ENCODE results near the gene SOX4. TPM values are rescaled to one million over a fixed set of nuclear protein-coding genes. Genes with fewer than 3 reads are reported as not detected.

Gene SOX4
- total RNA-seq, 4 donors from 2014 or later = 5.2 to 9.3 (median 8.1) TPM

DNA sequence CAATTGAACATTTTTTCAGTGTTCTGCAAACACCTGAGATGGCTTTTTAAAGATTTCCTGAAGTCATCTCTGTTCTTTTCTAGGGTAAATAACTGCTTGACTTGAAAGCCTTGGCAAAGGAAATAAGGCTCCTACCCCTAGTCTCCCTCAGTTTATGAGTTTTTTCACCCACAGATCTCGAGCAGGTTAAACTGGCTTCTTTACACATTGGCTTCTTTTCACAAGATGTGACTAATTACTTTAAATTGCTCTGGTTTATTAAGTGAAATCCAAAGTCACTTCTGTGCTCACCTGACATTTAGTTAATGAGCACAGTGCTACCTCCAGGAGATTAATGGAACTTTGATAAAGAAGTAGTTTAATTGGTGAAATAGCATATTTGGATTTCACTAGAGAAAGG lies 33.2 kb downstream of the SOX4 start:
- TF ChIP-seq POLR2A (IDR thresholded peaks at IDR 0.05) = no peak
- TF ChIP-seq, protein P1, sequence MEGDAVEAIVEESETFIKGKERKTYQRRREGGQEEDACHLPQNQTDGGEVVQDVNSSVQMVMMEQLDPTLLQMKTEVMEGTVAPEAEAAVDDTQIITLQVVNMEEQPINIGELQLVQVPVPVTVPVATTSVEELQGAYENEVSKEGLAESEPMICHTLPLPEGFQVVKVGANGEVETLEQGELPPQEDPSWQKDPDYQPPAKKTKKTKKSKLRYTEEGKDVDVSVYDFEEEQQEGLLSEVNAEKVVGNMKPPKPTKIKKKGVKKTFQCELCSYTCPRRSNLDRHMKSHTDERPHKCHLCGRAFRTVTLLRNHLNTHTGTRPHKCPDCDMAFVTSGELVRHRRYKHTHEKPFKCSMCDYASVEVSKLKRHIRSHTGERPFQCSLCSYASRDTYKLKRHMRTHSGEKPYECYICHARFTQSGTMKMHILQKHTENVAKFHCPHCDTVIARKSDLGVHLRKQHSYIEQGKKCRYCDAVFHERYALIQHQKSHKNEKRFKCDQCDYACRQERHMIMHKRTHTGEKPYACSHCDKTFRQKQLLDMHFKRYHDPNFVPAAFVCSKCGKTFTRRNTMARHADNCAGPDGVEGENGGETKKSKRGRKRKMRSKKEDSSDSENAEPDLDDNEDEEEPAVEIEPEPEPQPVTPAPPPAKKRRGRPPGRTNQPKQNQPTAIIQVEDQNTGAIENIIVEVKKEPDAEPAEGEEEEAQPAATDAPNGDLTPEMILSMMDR (IDR thresholded peaks at IDR 0.05) = no peak
- TF ChIP-seq EP300 (IDR thresholded peaks at IDR 0.05) = no peak
- no peaks in the 10 kb centered on the region for H3K27me3 ChIP-seq
- no peak for DNase-seq (ENCODE audit: low spot score in 2 of 2)
- no peaks in the 10 kb centered on the region for H3K36me3 ChIP-seq
- no peak overlapping the region for H3K27ac ChIP-seq
- H3K4me3 ChIP-seq = no peak overlapping the region
- no peaks in the 10 kb centered on the region for H3K4me1 ChIP-seq
- 78 to 82% methylated on average over 1 of the region's 1 CpG for WGBS, 2 donors
- H3K9me3 ChIP-seq = no peaks in the 10 kb centered on the region

DNA sequence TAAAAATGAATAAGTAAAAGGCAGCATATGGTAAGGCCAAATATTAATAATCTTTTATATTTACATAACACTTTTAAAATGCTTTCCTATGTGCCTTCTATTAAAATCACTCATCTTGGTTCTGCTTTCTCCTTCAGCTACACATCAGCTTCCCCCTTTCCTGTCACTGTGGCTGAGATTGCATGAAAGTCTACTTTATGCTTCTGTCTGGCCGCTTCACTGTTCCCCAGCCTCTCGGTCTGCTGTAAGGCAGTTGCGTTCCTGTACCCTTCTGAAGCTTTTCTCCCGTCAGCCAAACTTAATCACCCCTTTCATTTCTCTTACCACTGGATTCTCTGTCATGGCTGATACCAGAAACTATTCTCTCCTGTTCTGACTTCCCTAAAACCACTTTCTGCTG lies 34.6 kb downstream of the SOX4 start:
- no peak overlapping the region for H3K27ac ChIP-seq
- 66 to 78% methylated on average over 4 of the region's 4 CpGs for WGBS, 2 donors

DNA sequence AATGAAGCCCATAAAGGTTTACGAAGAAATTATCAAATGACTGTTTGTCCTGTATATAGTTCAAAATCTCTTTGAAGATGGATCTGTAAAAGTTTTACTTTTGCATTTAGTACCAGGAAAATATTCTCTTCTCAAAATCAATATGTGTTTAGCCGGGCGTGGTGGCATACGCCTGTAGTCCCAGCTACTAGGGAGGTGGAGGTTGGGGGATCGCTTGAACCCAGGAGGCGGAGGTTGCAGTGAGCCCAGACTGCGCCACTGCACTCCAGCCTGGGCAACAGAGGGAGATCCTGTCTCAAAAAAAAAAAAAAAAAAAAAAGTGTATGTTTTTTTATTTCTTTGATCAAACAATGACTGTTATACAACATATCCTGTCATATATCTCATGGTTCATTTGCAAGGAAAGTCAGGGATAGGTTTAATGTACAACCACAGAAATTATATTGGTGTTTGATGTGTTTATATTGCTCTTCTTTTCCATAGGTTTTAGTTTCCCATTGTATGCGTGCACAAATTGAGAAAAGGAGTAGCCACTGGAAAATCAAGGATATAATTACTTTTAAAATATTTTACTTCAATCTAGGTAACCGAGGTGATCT lies 40.1 kb downstream of the SOX4 start:
- Histone ChIP-seq H3K9me3 (no peaks in the 10 kb centered on the region), H3K36me3 (no peaks in the 10 kb centered on the region), H3K27me3 (no peaks in the 10 kb centered on the region), H3K27ac (no peak overlapping the region), H3K4me1 (no peaks in the 10 kb centered on the region), H3K4me3 (no peak overlapping the region)
- TF ChIP-seq, protein P1 (IDR thresholded peaks at IDR 0.05) = no peak
- no peak for TF ChIP-seq POLR2A (IDR thresholded peaks at IDR 0.05)
- TF ChIP-seq EP300 (IDR thresholded peaks at IDR 0.05) = no peak
- 94 to 95% methylated on average over 9 of the region's 9 CpGs for WGBS, 2 donors
- no peak for DNase-seq (ENCODE audit: low spot score in 2 of 2)

More for the DNA sequence above, 34.6 kb downstream of the SOX4 start:
- H3K9me3 ChIP-seq = no peaks in the 10 kb centered on the region
- no peaks in the 10 kb centered on the region for H3K36me3 ChIP-seq
- TF ChIP-seq EP300 (IDR thresholded peaks at IDR 0.05) (no peak), POLR2A (IDR thresholded peaks at IDR 0.05) (no peak)
- TF ChIP-seq, protein P1 (IDR thresholded peaks at IDR 0.05) = no peak
- no peaks in the 10 kb centered on the region for H3K27me3 ChIP-seq
- H3K4me3 ChIP-seq = no peak overlapping the region
- no peak for DNase-seq (ENCODE audit: low spot score in 2 of 2)
- H3K4me1 ChIP-seq = no peaks in the 10 kb centered on the region

DNA sequence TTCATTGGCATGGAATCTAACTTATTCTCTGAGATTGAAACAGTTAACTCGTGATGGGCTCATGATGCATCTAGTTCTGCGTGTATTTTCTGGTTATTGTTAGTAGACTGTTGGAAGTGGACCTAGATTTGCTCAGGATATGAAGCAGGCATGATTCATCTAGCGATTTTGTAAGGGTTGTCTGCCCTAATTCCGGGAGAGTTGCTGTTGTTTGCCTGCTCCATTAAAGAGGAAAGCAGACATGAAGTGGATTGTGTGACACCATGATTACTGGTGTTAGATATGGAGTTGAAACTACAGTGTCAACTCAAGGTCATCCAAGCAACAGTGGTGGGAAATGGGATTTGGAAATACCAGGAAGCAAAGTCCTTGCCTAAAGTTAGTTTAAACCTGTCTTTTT lies 41.0 kb downstream of the SOX4 start:
- no peaks in the 10 kb centered on the region for H3K9me3 ChIP-seq
- WGBS, 2 donors = 48 to 55% methylated on average over 4 of the region's 4 CpGs
- no peak overlapping the region for H3K27ac ChIP-seq
- no peak for DNase-seq (ENCODE audit: low spot score in 2 of 2)
- no peaks in the 10 kb centered on the region for H3K36me3 ChIP-seq
- no peaks in the 10 kb centered on the region for H3K4me1 ChIP-seq
- TF ChIP-seq POLR2A (IDR thresholded peaks at IDR 0.05) (no peak), EP300 (IDR thresholded peaks at IDR 0.05) (no peak)
- TF ChIP-seq, protein P1 (IDR thresholded peaks at IDR 0.05) = no peak
- no peak overlapping the region for H3K4me3 ChIP-seq
- no peaks in the 10 kb centered on the region for H3K27me3 ChIP-seq

DNA sequence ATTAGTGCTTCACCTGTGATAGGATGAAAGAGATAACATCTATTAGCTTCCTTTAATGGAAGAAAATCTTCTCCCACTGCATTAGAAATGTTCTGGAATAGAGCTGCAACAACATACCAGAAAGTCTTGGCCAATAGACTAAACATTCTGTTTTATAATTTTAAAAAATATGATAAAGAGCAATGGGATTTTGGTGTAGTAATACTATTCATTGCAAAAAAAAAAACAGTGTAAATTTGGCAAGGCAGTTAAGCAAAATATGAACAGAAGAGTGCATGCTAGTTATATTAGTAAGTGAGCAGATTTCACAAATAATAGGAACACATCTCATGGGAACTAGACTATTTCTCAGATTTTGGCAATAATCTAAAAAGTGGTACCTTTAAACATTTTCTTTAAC lies 43.3 kb downstream of the SOX4 start:
- TF ChIP-seq EP300 (IDR thresholded peaks at IDR 0.05) (no peak), POLR2A (IDR thresholded peaks at IDR 0.05) (no peak)
- TF ChIP-seq, protein P1 (IDR thresholded peaks at IDR 0.05) = no peak
- Histone ChIP-seq H3K27me3 (no peaks in the 10 kb centered on the region), H3K27ac (no peak overlapping the region), H3K36me3 (no peaks in the 10 kb centered on the region), H3K4me3 (no peak overlapping the region), H3K4me1 (no peaks in the 10 kb centered on the region), H3K9me3 (no peaks in the 10 kb centered on the region)
- no peak for DNase-seq (ENCODE audit: low spot score in 2 of 2)
